Measurements from ENCODE around the gene GALNT17. TPM values are rescaled to one million over a fixed set of nuclear protein-coding genes. Genes with fewer than 3 reads are reported as not detected.
A peak's percentile ranks its signal among the peaks of the same experiment; 100 is the strongest.

Gene GALNT17
- total RNA-seq, 1 donor from 2014 or later: 2.7 TPM

GRCh38 chr7:71740174-71740560, 608.2 kb downstream of the GALNT17 start:
- no peak for DNase-seq (ENCODE audit: low spot score in 2 of 2, unreplicated experiment in 2 of 2)
- Mint-ChIP-seq H3K27me3 (ENCODE audit: low read depth) (peaks cover 8% of the 10 kb centered on the region), H3K9me3 (peaks cover 6% of the 10 kb centered on the region), H3K36me3 (no peaks in the 10 kb centered on the region), H3K4me3 (no peak overlapping the region), H3K4me1 (peaks cover 2% of the 10 kb centered on the region), H3K27ac (no peak overlapping the region)
- TF ChIP-seq CTCF (IDR thresholded peaks at IDR 0.05; ENCODE audit: unreplicated experiment): no peak

DNA sequence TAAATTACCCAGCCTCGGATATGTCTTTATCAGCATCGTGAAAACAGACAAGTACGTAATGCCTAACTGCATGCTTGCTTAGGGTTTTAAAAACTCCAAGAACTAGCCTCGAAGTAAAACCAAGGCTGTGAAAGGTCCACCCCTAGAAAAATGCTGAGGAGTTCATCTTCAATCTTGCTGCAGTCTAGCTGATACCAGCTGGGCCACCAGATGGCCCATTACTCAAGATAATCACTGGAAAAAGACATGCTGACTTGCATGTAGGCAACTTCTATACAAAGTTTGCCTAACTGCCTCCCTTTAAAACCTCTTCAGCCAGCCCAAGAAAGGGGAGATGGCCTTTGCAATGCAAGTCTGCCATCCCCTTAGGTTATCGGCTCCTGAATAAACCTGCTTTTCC, 614.1 kb downstream of the GALNT17 start:
- no peak for DNase-seq (ENCODE audit: low spot score in 2 of 2, unreplicated experiment in 2 of 2)
- Mint-ChIP-seq H3K4me1 (peaks cover 2% of the 10 kb centered on the region), H3K27ac (no peak overlapping the region), H3K27me3 (ENCODE audit: low read depth) (peaks cover 26% of the 10 kb centered on the region), H3K9me3 (peaks cover 17% of the 10 kb centered on the region), H3K4me3 (no peak overlapping the region), H3K36me3 (no peaks in the 10 kb centered on the region)
- no peak for TF ChIP-seq CTCF (IDR thresholded peaks at IDR 0.05; ENCODE audit: unreplicated experiment)

- Mint-ChIP-seq H3K9me3 (peaks cover 14% of the 10 kb centered on the region), H3K4me1 (peaks cover 1% of the 10 kb centered on the region), H3K27me3 (ENCODE audit: low read depth) (peaks cover 59% of the 10 kb centered on the region), H3K36me3 (no peaks in the 10 kb centered on the region), H3K4me3 (no peak overlapping the region), H3K27ac (no peak overlapping the region)
- no peak for DNase-seq (ENCODE audit: low spot score in 2 of 2, unreplicated experiment in 2 of 2)
- TF ChIP-seq CTCF (IDR thresholded peaks at IDR 0.05; ENCODE audit: unreplicated experiment): no peak
Measured at GRCh38 chr7:71750290-71750689, 618.3 kb downstream of the GALNT17 start.

- peak; percentile 68 for TF ChIP-seq CTCF (IDR thresholded peaks at IDR 0.05; ENCODE audit: unreplicated experiment)
- Mint-ChIP-seq H3K27ac (no peak overlapping the region), H3K27me3 (ENCODE audit: low read depth) (peaks cover 62% of the 10 kb centered on the region), H3K9me3 (peaks cover 24% of the 10 kb centered on the region), H3K36me3 (no peaks in the 10 kb centered on the region), H3K4me1 (peaks cover 1% of the 10 kb centered on the region), H3K4me3 (no peak overlapping the region)
- DNase-seq (ENCODE audit: low spot score in 2 of 2, unreplicated experiment in 2 of 2): peak; percentile 60 to 85
Measured at GRCh38 chr7:71752171-71752935, 620.4 kb downstream of the GALNT17 start.

DNA sequence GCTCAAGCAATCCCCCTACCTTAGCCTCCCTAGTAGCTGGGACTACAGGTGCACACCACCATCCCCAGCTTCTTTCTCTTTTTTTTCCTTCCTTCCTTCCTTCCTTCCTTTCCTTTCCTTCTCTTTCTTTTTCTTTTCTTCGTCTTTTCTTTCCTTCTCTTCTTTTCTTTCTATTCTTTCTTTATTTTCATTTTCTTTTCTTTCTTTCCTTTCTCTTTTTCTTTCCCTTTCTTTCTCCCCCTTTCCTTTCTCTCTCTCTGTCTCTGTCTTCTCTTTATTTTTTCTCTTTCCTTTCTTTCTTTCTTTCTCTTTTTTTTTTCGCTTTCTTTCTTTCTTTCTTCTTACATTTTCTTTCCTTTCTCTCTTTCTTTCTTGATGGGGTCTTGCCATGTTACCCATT, 621.3 kb downstream of the GALNT17 start:
- no peak for DNase-seq (ENCODE audit: low spot score in 2 of 2, unreplicated experiment in 2 of 2)
- TF ChIP-seq CTCF (IDR thresholded peaks at IDR 0.05; ENCODE audit: unreplicated experiment): no peak
- Mint-ChIP-seq H3K4me3 (no peak overlapping the region), H3K27me3 (ENCODE audit: low read depth) (peaks cover 59% of the 10 kb centered on the region), H3K36me3 (no peaks in the 10 kb centered on the region), H3K9me3 (peaks cover 29% of the 10 kb centered on the region), H3K4me1 (peaks cover 1% of the 10 kb centered on the region), H3K27ac (no peak overlapping the region)
